ENCODE data around the gene UGGT1.
"Not testable (repeated sequence)": the region's sequence is repeated elsewhere in the genome, so short reads cannot be mapped to it uniquely, and the experiment has no call there.

The UGGT1 gene

DNA sequence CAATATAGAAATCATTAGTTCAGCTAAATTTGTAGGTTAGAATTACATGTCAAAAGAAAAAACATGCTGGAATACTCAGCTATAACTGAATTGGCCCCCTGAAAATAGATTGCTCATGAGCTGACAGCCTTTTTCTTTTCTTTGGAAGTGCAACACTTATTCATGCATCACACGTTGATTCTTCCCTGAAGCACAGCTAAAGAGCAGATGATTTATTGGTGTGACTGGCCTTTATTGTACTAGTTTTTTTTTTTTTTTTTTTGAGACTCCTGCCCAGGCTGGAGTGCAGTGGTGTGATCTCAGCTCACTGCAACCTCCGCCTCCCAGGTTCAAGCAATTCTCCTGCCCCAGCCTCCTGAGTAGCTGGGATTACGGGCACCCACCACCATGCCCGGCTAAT lies 83.1 kb downstream of the UGGT1 start:
- DNase-seq = not testable (repeated sequence)

DNA sequence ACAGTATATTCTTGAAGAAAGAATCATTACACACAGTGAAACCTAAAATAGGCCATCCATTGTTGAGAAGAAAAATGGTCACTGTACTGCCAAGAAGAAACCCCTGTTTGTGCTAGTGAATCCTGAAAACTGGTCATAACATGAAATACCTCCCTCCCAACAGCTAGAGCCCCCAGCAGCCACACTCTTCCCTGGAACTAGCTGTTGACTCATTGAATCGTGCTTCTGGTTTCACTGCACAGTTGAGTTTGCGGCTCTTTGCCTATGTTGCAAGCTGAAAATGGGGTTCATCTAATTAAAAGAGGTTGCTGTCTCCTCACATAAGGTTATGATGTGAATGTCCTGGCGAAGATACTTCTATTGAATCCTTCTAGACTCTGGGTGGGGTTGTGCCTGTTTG lies 86.3 kb downstream of the UGGT1 start:
- no peak for DNase-seq

DNA sequence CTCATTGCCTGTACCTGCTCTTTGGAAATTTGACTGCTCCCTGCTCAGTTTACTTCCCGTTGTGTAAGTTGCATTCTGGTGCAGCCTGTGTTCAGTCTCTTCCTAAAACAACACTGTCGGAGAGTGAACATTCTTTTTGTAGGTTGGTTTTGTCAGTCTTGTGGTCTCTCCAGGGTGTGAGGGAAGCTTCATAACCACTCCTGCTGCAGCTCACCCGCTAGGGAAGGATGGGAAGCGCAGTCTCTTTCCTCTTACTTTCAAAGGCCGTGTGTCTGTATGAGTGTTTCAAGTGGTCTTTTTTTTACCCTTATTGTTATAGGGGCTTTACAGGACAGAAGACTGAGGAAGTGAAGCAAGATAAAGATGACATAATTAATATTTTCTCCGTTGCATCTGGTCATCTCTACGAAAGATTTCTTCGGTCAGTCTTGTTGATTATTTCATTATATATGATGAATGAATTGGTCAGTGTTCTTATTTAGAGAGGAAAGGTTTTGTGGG lies 87.2 kb downstream of the UGGT1 start:
- DNase-seq = no peak

- no peak for DNase-seq
These were observed 87.9 kb downstream of the UGGT1 start for GRCh38 chr2:128178650-128179460.

DNA sequence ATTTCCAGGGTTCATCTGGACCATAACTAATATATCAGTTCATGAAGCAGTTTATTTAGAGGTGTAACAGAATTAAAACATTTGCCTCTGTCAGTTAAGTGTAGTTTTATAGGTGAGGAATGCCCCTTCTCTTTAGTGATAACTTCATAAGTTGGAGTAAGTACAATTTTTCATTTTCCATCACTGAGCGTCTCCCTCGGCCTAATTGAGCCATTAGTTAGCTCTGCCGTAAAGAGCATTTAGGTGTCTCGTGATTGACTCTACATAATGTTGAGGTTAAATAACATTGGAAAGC lies 88.4 kb downstream of the UGGT1 start:
- DNase-seq = no peak

DNA sequence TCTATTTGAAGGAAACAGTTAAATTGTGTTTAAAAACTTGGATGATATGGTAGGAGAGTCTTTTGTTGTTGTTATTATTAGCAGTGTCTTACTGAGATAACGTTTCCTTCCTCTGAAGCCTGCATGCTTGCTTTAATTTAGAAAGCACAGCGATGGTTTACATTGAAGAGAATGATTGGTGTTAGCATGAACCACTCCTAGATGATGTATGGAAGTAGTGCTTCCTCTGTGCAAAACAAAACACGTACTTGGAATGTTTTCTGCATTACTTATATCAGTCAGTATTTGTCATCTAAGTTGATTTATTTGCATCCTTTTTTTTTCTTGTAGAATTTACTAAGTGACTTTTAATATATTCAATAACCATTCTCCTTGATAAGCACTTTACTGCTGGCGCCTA lies 89.0 kb downstream of the UGGT1 start:
- no peak for DNase-seq

DNA sequence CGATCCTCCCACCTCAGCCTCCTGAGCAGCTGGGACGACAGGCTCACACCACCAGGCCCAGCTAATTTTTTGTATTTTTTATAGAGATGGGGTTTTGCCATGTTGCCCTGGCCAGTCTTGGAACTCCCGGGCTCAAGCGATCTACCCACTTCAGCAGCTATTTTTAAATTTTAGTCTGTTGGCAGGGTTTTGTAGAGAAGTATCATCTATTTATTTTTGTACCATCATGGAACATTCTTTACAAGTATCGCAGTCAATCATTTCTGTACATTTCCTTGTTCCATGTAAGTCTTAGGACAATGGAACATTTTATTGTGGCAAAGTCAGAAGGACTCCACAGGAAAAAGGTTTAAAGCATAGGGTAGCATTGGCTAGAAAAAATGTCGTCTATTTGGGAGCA lies 94.6 kb downstream of the UGGT1 start:
- no peak for DNase-seq

GRCh38 chr2:128187032-128187654 lies 96.1 kb downstream of the UGGT1 start:
- no peak for DNase-seq

DNA sequence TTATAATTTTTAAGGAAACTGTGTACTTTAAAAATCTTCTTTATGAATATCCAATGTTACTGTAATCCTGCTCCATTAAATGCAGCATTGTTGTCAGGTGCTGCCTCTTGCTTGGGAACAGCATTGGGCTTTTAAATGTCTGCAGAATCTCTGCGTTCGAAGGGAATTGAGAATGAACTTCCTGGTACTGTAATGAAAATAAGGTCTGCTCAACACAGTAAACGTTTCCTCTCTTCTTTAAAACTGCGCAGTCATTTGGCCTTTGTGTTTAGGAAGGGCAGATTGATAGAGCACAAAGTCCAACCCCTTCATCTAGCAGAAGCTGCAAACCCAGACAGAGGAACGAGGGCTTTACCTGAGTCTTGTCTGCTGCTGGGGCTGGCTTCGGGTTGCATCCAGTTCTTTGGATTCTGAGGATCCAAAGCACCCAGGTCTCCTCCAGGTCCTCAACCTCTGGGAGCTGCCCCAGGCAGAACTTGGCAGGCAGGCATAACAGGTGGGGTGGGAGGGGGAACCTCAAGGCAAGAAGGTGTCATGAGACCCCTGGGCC lies 104.5 kb downstream of the UGGT1 start:
- no peak for DNase-seq

GRCh38 chr2:128196026-128196425 lies 105.0 kb downstream of the UGGT1 start:
- DNase-seq = no peak

GRCh38 chr2:128196471-128196931 lies 105.5 kb downstream of the UGGT1 start:
- DNase-seq = no peak

GRCh38 chr2:128197059-128197458 lies 106.1 kb downstream of the UGGT1 start:
- DNase-seq = no peak

GRCh38 chr2:128198656-128199055 lies 107.7 kb downstream of the UGGT1 start:
- DNase-seq = no peak

DNA sequence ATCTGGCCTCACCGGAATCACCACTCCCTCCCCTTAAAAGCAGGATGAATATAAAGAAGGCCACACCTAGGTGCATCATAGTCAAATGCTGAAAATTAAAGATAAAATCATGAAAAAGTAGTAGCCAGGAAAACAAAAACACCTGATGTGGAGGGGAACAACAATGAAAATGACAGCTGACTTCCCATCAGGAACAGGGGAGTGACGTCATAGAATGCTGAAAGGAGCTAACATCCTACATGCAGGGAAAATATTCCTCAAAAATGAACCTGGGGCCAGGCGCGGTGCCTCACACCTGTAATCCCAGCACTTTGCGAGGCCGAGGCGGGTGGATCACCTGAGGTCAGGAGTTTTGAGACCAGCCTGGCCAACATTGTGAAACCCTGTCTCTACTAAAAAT lies 108.1 kb downstream of the UGGT1 start:
- DNase-seq = no peak

GRCh38 chr2:128202791-128203190 lies 111.8 kb downstream of the UGGT1 start:
- DNase-seq = no peak

GRCh38 chr2:128206245-128206644 lies 115.2 kb downstream of the UGGT1 start:
- DNase-seq = no peak

DNA sequence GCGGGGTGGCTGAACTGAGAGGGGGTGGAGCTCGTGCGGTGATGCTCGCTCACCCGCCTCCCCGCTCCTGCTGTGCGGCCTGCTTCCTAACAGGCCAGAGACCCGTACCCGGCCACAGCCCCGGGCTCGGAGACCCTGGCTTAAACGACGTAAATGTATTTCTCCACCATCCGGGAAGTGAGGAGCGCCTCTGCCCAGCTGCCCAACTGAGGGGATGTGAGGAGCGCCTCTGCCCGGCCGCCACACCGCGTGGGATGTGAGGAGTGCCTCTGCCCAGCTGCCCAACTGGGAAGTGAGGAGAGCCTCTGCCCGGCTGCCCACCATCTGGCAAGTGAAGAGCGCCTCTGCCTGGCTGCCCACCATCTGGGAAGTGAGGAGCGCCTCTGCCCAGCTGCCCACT lies 117.0 kb downstream of the UGGT1 start:
- DNase-seq = no peak

DNA sequence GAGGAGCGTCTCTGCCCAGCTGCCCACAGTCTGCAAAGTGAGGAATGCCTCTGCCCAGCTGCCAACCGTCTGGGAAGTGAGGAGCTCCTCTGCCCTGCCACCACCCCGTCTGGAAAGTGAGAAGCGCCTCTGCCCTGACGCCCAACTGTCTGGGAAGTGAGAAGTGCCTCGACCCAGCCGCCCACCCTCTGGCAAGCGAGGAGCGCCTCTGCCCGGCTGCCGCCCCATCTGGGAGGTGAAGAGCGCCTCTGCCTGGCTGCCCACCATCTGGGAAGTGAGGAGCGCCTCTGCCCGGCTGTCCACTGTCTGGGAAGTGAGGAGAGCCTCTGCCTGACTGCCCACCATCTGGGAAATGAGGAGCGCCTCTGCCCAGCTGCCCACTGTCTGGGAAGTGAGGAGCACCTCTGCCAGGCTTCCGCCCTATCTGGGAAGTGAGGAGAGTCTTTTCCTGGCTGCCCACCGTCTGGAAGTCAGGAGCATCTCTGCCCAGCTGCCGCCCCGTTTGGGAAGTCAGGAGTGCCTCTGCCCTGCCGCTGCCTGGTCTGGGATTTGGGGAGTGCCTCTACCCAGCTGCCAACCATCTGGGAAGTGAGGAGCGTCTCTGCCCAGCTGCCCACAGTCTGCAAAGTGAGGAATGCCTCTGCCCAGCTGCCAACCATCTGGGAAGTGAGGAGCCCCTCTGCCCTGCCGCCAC lies 117.8 kb downstream of the UGGT1 start:
- not testable (repeated sequence) for DNase-seq

- no peak for DNase-seq
These were observed 123.3 kb downstream of the UGGT1 start for GRCh38 chr2:128214251-128214650.

DNA sequence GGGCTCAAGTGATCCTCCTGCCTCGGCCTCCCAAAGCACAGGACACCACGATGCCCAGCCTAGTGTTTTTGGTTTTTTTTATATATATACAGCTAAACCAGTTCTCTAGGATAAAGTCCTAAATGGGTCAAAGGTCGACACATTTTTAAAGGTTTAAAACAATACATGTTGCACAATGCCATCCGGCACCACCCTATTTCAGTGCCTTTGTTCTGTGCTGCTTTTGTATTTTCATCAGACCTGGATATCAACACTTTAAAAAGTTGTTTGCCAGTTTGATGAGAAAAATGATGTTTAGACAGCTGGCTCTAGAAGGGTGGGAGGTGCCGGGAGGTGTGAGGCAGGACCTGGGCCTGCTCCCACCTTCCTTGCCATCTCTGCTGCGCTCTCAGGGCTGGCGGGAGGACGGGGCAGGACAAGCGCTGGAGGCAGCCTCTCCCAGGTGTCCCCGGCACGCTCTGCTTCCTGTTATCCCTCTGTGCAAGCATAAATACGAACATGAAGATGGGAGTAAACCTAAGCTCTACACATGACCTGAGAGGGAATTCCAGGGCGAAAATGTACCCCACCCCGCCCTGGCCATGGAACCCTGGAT lies 124.0 kb downstream of the UGGT1 start:
- DNase-seq = no peak

GRCh38 chr2:128215897-128216642 lies 125.1 kb downstream of the UGGT1 start:
- no peak for DNase-seq

DNA sequence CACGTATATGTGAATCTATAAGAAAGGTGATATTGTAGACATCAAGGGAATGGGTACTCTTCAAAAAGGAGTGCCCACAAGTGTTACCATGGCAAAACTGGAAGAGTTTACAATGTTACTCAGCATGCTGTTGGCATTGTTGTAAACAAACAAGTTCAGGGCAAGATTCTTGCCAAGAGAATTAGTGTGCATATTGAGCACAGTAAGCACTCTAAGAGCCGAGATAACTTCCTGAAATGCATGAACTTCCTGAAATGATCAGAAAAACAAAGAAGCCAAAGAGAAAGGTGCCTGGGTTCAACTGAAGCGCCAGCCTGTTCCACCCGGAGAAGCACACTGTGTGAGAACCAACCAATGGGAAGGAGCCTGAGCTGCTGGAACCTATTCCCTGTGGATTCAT lies 126.7 kb downstream of the UGGT1 start:
- no peak for DNase-seq

- DNase-seq = no peak
These were observed 128.9 kb downstream of the UGGT1 start for GRCh38 chr2:128219891-128220290.
